Mesendoderm (in vitro differentiated cells): ENCODE data around the gene LHX5.

Experiments used
- DNase-seq: peaks from one replicate; pipeline ENCODE4 v3.0.0; 2013
- H2AK5ac ChIP-seq: 2 replicates; pipeline ENCODE4 v1.6.1; 2013; ENCODE audit warnings: low read length, inconsistent platforms
- H2BK120ac ChIP-seq: 2 replicates; pipeline ENCODE4 v1.6.1; 2013; ENCODE audit warnings: low read depth, mild to moderate bottlenecking, low read length, moderate library complexity, mixed read lengths
- H2BK15ac ChIP-seq: replicated peaks from 2 replicates; pipeline ENCODE4 v1.6.1; 2013; ENCODE audit warnings: low read depth, mild to moderate bottlenecking, moderate library complexity
- H2BK5ac ChIP-seq: 2 replicates; pipeline ENCODE4 v1.6.1; 2013; ENCODE audit warnings: low read length, inconsistent platforms
- H3K18ac ChIP-seq: 2 replicates; pipeline ENCODE4 v1.6.1; 2013; ENCODE audit warnings: mild to moderate bottlenecking, low read length, mixed read lengths
- H3K23ac ChIP-seq: one replicate; pipeline ENCODE4 v1.6.1; 2013; ENCODE audit warnings: low read length
- H3K27ac ChIP-seq: 2 replicates; pipeline ENCODE4 v1.5.1; 2013; ENCODE audit warnings: low read depth, mild to moderate bottlenecking, inconsistent platforms, low read length, moderate library complexity
- H3K27me3 ChIP-seq: 2 replicates; pipeline ENCODE4 v1.6.1; 2013; ENCODE audit warnings: low read length, control low read depth, mild to moderate bottlenecking, inconsistent platforms; ENCODE audit not compliant: insufficient read depth, poor library complexity
- H3K36me3 ChIP-seq: 2 replicates; pipeline ENCODE4 v1.6.1; 2013; ENCODE audit warnings: low read length, inconsistent platforms; ENCODE audit not compliant: control insufficient read depth, insufficient read depth
- H3K4ac ChIP-seq: one replicate; pipeline ENCODE4 v1.6.1; 2013; ENCODE audit warnings: low read depth, mild to moderate bottlenecking, low read length, moderate library complexity
- H3K4me1 ChIP-seq: 2 replicates; pipeline ENCODE4 v1.6.1; 2013; ENCODE audit warnings: low read depth, low read length, inconsistent platforms; ENCODE audit not compliant: control insufficient read depth
- H3K4me2 ChIP-seq: 2 replicates; pipeline ENCODE4 v1.6.1; 2013; ENCODE audit warnings: low read length
- H3K4me3 ChIP-seq: 2 replicates; pipeline ENCODE4 v1.5.1; 2013; ENCODE audit warnings: mild to moderate bottlenecking, low read length
- H3K56ac ChIP-seq: one replicate; pipeline ENCODE4 v1.6.1; 2013; ENCODE audit warnings: low read length
- H3K79me1 ChIP-seq: 2 replicates; pipeline ENCODE4 v1.6.1; 2013; ENCODE audit warnings: low read length, inconsistent platforms
- H3K79me2 ChIP-seq: 2 replicates; pipeline ENCODE4 v1.6.1; 2013; ENCODE audit warnings: mild to moderate bottlenecking, low read length; ENCODE audit not compliant: control insufficient read depth, insufficient read depth
- H3K9ac ChIP-seq: 2 replicates; pipeline ENCODE4 v1.6.1; 2013; ENCODE audit warnings: low read length, inconsistent platforms
- H4K5ac ChIP-seq: one replicate; pipeline ENCODE4 v1.6.1; 2013; ENCODE audit warnings: low read length
- H4K8ac ChIP-seq: one replicate; pipeline ENCODE4 v1.6.1; 2013; ENCODE audit warnings: low read depth, mild to moderate bottlenecking, control low read depth, low read length, moderate library complexity
- WGBS: extraction: QIAGEN DNeasy Blood & Tissue Kit; methylation state at CpG from one replicate; pipeline ENCODE4 v1.1.7; 2013; ENCODE audit warnings: low lambda C conversion rate, missing lambda C conversion rate; ENCODE audit not compliant: insufficient coverage; ENCODE audit errors: extremely low coverage; 5-methylcytosine and 5-hydroxymethylcytosine counted together

Gene LHX5

DNA sequence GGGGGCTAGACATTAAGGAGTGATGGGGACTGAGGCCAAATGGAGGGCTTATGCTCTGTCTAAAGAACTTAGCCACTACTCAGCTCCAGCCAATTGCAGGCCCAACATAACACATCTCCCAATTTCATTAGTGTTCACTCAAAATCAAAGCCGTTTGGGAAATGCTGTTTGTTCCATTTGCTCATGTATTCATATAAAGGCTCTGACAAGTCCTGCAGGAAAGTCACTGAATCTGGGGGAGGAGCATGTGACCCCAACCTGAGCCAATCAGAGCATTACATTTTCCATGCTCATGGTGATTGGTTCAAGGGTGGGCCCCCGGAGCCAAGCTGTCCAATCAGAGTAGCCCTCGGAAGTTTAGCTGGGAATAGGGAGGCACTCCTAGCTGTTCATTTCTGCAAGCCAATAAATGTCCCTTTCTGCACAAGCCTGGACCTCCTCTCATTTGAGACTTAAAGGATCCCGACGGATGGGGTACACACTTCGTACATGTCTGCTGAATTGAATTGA, 28.6 kb downstream of the LHX5 start:
- no peak overlapping the region for H3K23ac ChIP-seq

DNA sequence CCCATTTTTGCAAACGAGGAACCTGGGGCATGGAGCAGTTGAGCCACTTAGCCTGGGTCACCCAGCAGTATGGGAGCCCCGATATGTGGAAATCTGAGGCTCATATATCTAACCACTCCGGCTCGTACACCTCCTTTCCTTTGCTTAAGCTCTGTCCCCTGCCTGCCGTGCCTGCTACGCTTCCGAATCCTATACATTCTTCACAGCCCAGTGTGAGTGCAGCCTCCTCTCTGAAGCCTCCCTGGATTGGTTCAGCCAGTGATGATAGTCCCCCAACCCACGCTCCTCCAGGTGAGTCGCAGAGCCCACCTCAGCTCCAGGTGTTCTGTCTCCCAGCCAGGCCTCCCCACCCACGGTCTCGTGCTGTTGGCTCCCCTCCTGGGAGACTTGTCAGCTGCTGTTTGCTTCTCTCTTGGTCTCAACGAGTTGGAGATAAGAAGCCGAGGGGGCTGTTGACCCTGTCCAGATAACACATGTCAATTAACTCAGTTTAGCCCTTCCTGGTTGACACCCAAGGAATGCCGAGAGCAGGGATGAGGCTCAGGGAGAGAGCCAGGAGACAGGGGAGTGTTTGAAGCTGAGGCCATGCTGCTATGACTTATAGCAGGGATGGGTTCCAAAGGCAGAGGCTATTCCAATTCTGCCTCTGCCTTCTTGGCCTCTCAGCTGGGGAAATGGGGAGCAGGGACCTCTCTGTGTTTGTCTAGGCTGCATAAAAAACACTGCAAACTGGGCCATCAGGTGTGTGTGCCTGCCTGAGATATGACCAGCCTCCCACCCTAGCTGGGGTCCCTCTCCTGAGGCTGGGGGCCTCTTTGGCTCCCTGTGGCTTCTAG, 30.5 kb downstream of the LHX5 start:
- H3K9ac ChIP-seq, result no peak overlapping the region
- H2BK120ac ChIP-seq, result no peak overlapping the region
- H3K23ac ChIP-seq, result no peak overlapping the region
- DNase-seq, result peak; percentile 57
- no CpG with 5 or more reads among the region's 14 CpGs for WGBS
- no peak overlapping the region for H3K4me3 ChIP-seq
- no peaks in the 10 kb centered on the region for H3K27me3 ChIP-seq
- H3K79me1 ChIP-seq, result no peaks in the 10 kb centered on the region
- no peak overlapping the region for H3K4ac ChIP-seq
- H3K79me2 ChIP-seq, result no peaks in the 10 kb centered on the region
- no peak overlapping the region for H4K5ac ChIP-seq
- no peak overlapping the region for H3K4me2 ChIP-seq
- no peak overlapping the region for H3K56ac ChIP-seq
- no peaks in the 10 kb centered on the region for H3K36me3 ChIP-seq
- no peak overlapping the region for H2BK5ac ChIP-seq
- H3K4me1 ChIP-seq, result no peaks in the 10 kb centered on the region
- H3K18ac ChIP-seq, result no peak overlapping the region
- H2BK15ac ChIP-seq, result no peak overlapping the region
- H3K27ac ChIP-seq, result no peak overlapping the region
- H4K8ac ChIP-seq, result no peak overlapping the region
- H2AK5ac ChIP-seq, result no peak overlapping the region

More for the DNA sequence above, 28.6 kb downstream of the LHX5 start:
- no peaks in the 10 kb centered on the region for H3K79me2 ChIP-seq
- H2BK120ac ChIP-seq, result no peak overlapping the region
- H3K27ac ChIP-seq, result no peak overlapping the region
- no peak overlapping the region for H2AK5ac ChIP-seq
- no CpG with 5 or more reads among the region's 6 CpGs for WGBS
- H4K8ac ChIP-seq, result no peak overlapping the region
- H3K18ac ChIP-seq, result no peak overlapping the region
- no peak overlapping the region for H2BK15ac ChIP-seq
- no peak overlapping the region for H4K5ac ChIP-seq
- no peaks in the 10 kb centered on the region for H3K79me1 ChIP-seq
- H3K36me3 ChIP-seq, result no peaks in the 10 kb centered on the region
- H3K4me1 ChIP-seq, result no peaks in the 10 kb centered on the region
- H2BK5ac ChIP-seq, result no peak overlapping the region
- H3K27me3 ChIP-seq, result no peaks in the 10 kb centered on the region
- H3K4me3 ChIP-seq, result no peak overlapping the region
- H3K4me2 ChIP-seq, result no peak overlapping the region
- no peak overlapping the region for H3K9ac ChIP-seq
- H3K4ac ChIP-seq, result no peak overlapping the region
- no peak for DNase-seq
- no peak overlapping the region for H3K56ac ChIP-seq

DNA sequence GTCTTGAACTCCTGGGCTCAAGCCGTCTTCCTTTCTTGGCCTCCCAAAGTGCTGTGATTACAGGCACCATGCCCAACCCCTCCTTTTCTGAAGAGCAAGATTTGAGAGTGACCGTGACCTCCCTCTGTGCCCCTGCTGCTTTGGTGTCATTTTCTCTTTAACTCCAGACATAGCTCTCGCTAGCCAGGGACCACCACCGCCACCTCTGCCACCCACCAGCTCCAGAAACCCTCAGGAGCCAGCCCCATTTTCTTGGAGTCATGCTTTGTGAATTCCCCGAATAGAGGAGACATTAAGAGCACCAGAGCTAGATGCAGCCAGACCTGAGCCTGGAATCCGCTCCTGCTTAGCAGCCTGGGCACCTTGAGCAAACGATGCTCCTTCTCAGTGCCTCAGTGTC, 31.3 kb downstream of the LHX5 start:
- no peaks in the 10 kb centered on the region for H3K79me2 ChIP-seq
- no CpG with 5 or more reads among the region's 7 CpGs for WGBS
- no peak overlapping the region for H2BK15ac ChIP-seq
- H3K18ac ChIP-seq, result no peak overlapping the region
- H2BK120ac ChIP-seq, result no peak overlapping the region
- no peaks in the 10 kb centered on the region for H3K4me1 ChIP-seq
- no peak for DNase-seq
- H3K9ac ChIP-seq, result no peak overlapping the region
- H4K8ac ChIP-seq, result no peak overlapping the region
- no peak overlapping the region for H3K27ac ChIP-seq
- H3K4me3 ChIP-seq, result no peak overlapping the region
- no peak overlapping the region for H2BK5ac ChIP-seq
- H3K27me3 ChIP-seq, result no peaks in the 10 kb centered on the region
- no peak overlapping the region for H2AK5ac ChIP-seq
- H3K79me1 ChIP-seq, result no peaks in the 10 kb centered on the region
- H4K5ac ChIP-seq, result no peak overlapping the region
- H3K56ac ChIP-seq, result no peak overlapping the region
- no peak overlapping the region for H3K4me2 ChIP-seq
- no peaks in the 10 kb centered on the region for H3K36me3 ChIP-seq
- no peak overlapping the region for H3K23ac ChIP-seq
- no peak overlapping the region for H3K4ac ChIP-seq

DNA sequence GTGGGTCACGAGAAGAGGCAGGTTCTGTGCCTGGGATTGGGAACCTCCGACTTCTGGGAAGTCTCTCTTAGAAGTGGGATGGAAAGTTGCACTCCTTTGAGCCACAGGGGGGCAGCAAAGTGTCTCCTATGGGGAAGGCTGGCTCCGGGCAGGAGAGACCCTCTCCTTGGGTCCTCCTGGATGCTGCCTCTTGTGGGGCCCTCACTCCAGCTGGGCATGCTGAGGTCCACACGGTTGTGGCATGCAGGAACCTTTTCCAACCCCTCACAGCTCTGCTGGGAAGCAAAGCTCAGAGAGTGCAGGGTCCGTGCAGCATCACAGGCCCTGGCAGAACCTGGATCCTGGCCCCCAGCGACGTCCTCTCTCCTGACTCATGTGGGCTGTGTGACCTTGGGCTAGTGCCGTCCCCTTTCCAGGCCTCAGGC, 32.1 kb downstream of the LHX5 start:
- H2BK5ac ChIP-seq, result no peak overlapping the region
- H2BK15ac ChIP-seq, result no peak overlapping the region
- peak; percentile 78 for DNase-seq
- H3K79me1 ChIP-seq, result no peaks in the 10 kb centered on the region
- no peaks in the 10 kb centered on the region for H3K36me3 ChIP-seq
- H3K4me2 ChIP-seq, result no peak overlapping the region
- no peaks in the 10 kb centered on the region for H3K4me1 ChIP-seq
- no peak overlapping the region for H4K8ac ChIP-seq
- H3K27ac ChIP-seq, result no peak overlapping the region
- H2BK120ac ChIP-seq, result no peak overlapping the region
- H3K9ac ChIP-seq, result no peak overlapping the region
- no CpG with 5 or more reads among the region's 8 CpGs for WGBS
- no peak overlapping the region for H2AK5ac ChIP-seq
- no peaks in the 10 kb centered on the region for H3K79me2 ChIP-seq
- no peak overlapping the region for H3K4ac ChIP-seq
- H3K27me3 ChIP-seq, result no peaks in the 10 kb centered on the region
- H3K18ac ChIP-seq, result no peak overlapping the region
- no peak overlapping the region for H3K4me3 ChIP-seq
- H4K5ac ChIP-seq, result no peak overlapping the region
- H3K23ac ChIP-seq, result no peak overlapping the region
- no peak overlapping the region for H3K56ac ChIP-seq

DNA sequence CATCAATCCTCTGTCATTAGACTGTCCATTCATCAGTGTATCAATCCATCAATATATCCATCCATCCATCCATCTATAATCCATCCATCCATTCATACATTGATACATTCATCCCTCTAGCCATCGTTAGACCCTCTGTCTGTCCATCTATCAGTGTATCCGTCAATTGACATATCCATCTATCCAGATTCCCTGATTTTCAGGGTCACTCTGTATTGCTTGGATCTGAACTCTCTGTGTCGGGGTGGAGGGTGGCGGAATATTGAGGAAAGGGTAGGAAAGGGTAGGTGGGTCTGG, 32.4 kb downstream of the LHX5 start:
- no peak overlapping the region for H4K5ac ChIP-seq
- H3K4me3 ChIP-seq, result no peak overlapping the region
- no peak overlapping the region for H4K8ac ChIP-seq
- H3K36me3 ChIP-seq, result no peaks in the 10 kb centered on the region
- H2BK120ac ChIP-seq, result no peak overlapping the region
- no peak overlapping the region for H2BK15ac ChIP-seq
- H3K79me1 ChIP-seq, result no peaks in the 10 kb centered on the region
- no peaks in the 10 kb centered on the region for H3K27me3 ChIP-seq
- no peaks in the 10 kb centered on the region for H3K79me2 ChIP-seq
- H3K18ac ChIP-seq, result no peak overlapping the region
- no peak overlapping the region for H3K9ac ChIP-seq
- H3K4me1 ChIP-seq, result no peaks in the 10 kb centered on the region
- H2AK5ac ChIP-seq, result no peak overlapping the region
- 100% methylated on average over 1 of the region's 4 CpGs for WGBS
- DNase-seq, result no peak
- no peak overlapping the region for H2BK5ac ChIP-seq
- no peak overlapping the region for H3K4ac ChIP-seq
- no peak overlapping the region for H3K23ac ChIP-seq
- no peak overlapping the region for H3K4me2 ChIP-seq
- H3K56ac ChIP-seq, result no peak overlapping the region
- H3K27ac ChIP-seq, result no peak overlapping the region
